Thoracic aorta (tissue), 2 donors: Measurements from ENCODE around the gene NELL1. TPM values are rescaled to one million over a fixed set of nuclear protein-coding genes. Genes with fewer than 3 reads are reported as not detected.

ENCODE experiments used
- ATAC-seq: fragments of 150-250 bp; one replicate; pipeline ENCODE4 v1.8.0; 2017; ENCODE audit warnings: low read depth; ENCODE audit not compliant: insufficient number of reproducible peaks, low FRiP score
- DNase-seq: peaks from one replicate; pipeline ENCODE4 v3.0.0-alpha.2; 2020; ENCODE audit warnings: low spot score
- H3K27ac ChIP-seq, 2 donors: fragments of 200-600 bp; sonication (generic); 1 replicate in 1 of 2; 2 replicates in 1 of 2; pipeline ENCODE4 v1.5.1; 2016; ENCODE audit warnings: mild to moderate bottlenecking in 2 of 2, moderate library complexity in 2 of 2
- H3K27me3 ChIP-seq: fragments of 200-600 bp; sonication (generic); replicated peaks from 2 replicates; pipeline ENCODE4 v1.6.0; 2016; ENCODE audit warnings: mild to moderate bottlenecking; ENCODE audit not compliant: insufficient read depth
- H3K36me3 ChIP-seq: fragments of 200-600 bp; sonication (generic); one replicate; pipeline ENCODE4 v1.5.1; 2016
- H3K4me1 ChIP-seq, 2 donors: fragments of 200-600 bp; sonication (generic); 1 replicate in 1 of 2; 2 replicates in 1 of 2; pipeline versions ENCODE4 v1.5.1 to v1.6.0; 2016; ENCODE audit warnings: low read depth in 2 of 2, mild to moderate bottlenecking in 1 of 2; ENCODE audit not compliant: control insufficient read depth in 1 of 2
- H3K4me3 ChIP-seq: fragments of 200-600 bp; sonication (generic); 2 replicates; pipeline ENCODE4 v1.5.1; 2016; ENCODE audit warnings: mild to moderate bottlenecking
- H3K9me3 ChIP-seq: fragments of 200-600 bp; sonication (generic); 2 replicates; pipeline ENCODE4 v1.5.1; 2016
- total RNA-seq, 2 donors: library from RNA; depleted of rRNA; stranded (reverse); fragments of >200 nt; gene quantifications; one replicate each; pipeline versions ENCODE4 v1.1.0 to v1.2.3, GENCODE V29; 2016
- TF ChIP-seq, protein P1 (sequence below): fragments of 200-600 bp; sonication (generic); IDR thresholded peaks from one replicate; pipeline ENCODE4 v1.5.1; 2019; ENCODE audit warnings: antibody characterized with exemption

The NELL1 gene
- total RNA-seq, 2 donors from 2014 or later: 0.78 TPM; not detected in 1

DNA sequence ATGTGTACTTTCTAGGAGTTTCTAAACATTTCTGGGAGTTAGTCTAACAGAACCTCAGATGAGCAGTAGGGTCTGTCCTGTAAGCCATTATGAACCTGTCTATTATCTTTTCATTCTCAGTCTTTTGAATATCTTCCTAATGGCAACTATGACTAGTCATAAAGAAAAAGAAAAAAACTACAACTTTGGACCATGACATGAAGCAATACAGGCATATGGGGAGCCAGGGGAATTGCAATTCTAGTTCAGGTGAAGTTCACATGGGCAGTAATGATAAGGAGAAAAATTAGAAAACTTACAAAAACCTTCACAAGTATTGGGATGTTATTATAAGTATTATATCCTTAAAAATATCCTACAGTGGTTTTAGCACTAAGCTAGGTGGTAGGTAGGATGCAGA is 874.5 kb downstream of the NELL1 start:
- ATAC-seq (no peak), DNase-seq (no peak)
- no peak overlapping the region for H3K27ac ChIP-seq
- no peaks in the 10 kb centered on the region for H3K27me3 ChIP-seq
- no peak overlapping the region for H3K4me3 ChIP-seq
- TF ChIP-seq, protein P1, sequence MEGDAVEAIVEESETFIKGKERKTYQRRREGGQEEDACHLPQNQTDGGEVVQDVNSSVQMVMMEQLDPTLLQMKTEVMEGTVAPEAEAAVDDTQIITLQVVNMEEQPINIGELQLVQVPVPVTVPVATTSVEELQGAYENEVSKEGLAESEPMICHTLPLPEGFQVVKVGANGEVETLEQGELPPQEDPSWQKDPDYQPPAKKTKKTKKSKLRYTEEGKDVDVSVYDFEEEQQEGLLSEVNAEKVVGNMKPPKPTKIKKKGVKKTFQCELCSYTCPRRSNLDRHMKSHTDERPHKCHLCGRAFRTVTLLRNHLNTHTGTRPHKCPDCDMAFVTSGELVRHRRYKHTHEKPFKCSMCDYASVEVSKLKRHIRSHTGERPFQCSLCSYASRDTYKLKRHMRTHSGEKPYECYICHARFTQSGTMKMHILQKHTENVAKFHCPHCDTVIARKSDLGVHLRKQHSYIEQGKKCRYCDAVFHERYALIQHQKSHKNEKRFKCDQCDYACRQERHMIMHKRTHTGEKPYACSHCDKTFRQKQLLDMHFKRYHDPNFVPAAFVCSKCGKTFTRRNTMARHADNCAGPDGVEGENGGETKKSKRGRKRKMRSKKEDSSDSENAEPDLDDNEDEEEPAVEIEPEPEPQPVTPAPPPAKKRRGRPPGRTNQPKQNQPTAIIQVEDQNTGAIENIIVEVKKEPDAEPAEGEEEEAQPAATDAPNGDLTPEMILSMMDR: no peak
- H3K9me3 ChIP-seq: no peaks in the 10 kb centered on the region
- H3K4me1 ChIP-seq: no peaks in the 10 kb centered on the region
- no peaks in the 10 kb centered on the region for H3K36me3 ChIP-seq

DNA sequence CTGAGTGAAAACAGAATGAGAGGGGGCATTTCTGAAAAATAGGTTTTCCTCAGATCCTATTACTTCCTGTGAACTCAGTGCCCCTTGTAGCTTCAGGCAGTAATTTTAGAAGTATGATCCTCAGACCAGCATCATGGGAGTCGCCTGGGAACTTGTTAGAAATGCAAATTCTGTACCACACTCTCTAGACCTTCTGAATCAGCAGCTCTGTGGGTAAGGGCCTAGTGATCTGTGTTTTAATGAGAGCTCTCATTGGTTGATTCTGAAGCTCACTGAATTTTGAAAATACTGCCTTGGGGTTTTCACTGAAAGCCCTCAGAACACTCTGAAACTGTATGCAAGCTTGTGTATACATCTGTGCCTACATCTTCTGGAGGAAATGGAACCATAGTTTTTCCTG is 876.3 kb downstream of the NELL1 start:
- ATAC-seq: no peak
- Histone ChIP-seq H3K4me3 (no peak overlapping the region), H3K36me3 (no peaks in the 10 kb centered on the region), H3K27me3 (no peaks in the 10 kb centered on the region), H3K9me3 (no peaks in the 10 kb centered on the region), H3K4me1 (no peaks in the 10 kb centered on the region), H3K27ac (no peak overlapping the region)
- no peak for DNase-seq
- TF ChIP-seq, protein P1: no peak

DNA sequence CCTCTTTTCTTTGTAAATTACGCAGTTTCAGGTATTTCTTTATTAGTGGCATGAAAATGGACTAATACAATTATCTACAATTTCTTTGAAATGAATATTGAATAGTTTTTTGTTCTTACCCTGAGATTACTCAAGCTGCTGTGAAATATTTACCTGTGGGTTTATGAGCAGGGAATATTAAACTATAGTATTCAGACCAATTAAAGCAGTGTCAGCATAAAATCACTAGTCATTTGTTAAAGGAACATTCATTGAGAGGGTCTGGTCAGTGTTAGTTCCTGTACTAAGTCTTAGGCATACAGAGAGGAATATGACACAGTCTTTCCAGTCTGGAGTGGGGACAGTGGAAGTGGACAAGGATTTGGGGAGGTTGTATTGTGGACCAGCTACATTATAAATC is 877.3 kb downstream of the NELL1 start:
- no peaks in the 10 kb centered on the region for H3K4me1 ChIP-seq
- no peaks in the 10 kb centered on the region for H3K9me3 ChIP-seq
- DNase-seq (no peak), ATAC-seq (no peak)
- no peak overlapping the region for H3K27ac ChIP-seq
- no peak overlapping the region for H3K4me3 ChIP-seq
- TF ChIP-seq, protein P1: no peak
- no peaks in the 10 kb centered on the region for H3K27me3 ChIP-seq
- H3K36me3 ChIP-seq: no peaks in the 10 kb centered on the region

DNA sequence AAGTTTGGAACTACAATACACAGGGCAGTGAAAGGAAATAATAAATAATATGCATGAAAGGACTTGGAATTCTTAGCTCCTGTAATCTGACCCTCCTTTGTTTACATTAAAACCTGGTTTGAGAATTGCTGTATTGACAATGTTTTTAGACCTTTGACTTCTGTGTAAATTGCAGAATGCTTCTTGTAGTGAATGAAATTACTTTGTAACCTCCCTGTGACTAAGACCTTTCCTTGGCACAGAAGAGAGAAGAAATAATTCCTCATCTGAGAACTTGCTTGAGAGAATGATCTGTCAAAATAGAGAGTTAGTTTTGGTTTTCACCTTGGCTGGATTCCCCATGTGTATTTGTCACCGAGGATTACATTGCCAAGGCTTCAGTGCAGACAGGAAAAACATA is 883.5 kb downstream of the NELL1 start:
- ATAC-seq (no peak), DNase-seq (no peak)
- Histone ChIP-seq H3K36me3 (no peaks in the 10 kb centered on the region), H3K27ac (no peak overlapping the region), H3K4me1 (no peaks in the 10 kb centered on the region), H3K4me3 (no peak overlapping the region), H3K9me3 (no peaks in the 10 kb centered on the region), H3K27me3 (no peaks in the 10 kb centered on the region)
- TF ChIP-seq, protein P1: no peak

DNA sequence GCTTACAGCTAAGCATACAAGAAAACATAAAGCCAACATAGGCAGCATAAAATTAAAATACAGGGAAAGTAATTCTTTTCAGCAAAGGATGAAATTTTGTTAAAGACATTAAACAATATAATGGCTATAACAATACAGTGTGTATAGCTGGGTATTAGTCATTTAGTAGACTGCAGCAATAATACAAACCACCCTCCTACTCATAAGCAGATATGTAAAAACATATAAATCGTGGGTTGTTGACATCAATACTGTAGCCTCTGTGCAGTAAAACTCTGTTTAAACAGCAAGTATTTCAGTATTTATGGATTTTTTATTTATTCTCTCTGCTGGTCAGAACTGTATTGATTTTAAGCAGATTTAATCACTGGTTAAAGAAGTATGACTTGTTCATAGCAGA is 884.4 kb downstream of the NELL1 start:
- Histone ChIP-seq H3K9me3 (no peaks in the 10 kb centered on the region), H3K4me1 (no peaks in the 10 kb centered on the region), H3K4me3 (no peak overlapping the region), H3K36me3 (no peaks in the 10 kb centered on the region), H3K27ac (no peak overlapping the region), H3K27me3 (no peaks in the 10 kb centered on the region)
- DNase-seq (no peak), ATAC-seq (no peak)
- TF ChIP-seq, protein P1: no peak
